DMS 273 (cell line): Measurements from ENCODE around the gene TENM4.

Source experiments
- DNase-seq: peaks from one replicate; lab custom pipeline; 2025; ENCODE audit not compliant: unreplicated experiment; lab: John Stamatoyannopoulos, UW

TENM4 gene

DNA sequence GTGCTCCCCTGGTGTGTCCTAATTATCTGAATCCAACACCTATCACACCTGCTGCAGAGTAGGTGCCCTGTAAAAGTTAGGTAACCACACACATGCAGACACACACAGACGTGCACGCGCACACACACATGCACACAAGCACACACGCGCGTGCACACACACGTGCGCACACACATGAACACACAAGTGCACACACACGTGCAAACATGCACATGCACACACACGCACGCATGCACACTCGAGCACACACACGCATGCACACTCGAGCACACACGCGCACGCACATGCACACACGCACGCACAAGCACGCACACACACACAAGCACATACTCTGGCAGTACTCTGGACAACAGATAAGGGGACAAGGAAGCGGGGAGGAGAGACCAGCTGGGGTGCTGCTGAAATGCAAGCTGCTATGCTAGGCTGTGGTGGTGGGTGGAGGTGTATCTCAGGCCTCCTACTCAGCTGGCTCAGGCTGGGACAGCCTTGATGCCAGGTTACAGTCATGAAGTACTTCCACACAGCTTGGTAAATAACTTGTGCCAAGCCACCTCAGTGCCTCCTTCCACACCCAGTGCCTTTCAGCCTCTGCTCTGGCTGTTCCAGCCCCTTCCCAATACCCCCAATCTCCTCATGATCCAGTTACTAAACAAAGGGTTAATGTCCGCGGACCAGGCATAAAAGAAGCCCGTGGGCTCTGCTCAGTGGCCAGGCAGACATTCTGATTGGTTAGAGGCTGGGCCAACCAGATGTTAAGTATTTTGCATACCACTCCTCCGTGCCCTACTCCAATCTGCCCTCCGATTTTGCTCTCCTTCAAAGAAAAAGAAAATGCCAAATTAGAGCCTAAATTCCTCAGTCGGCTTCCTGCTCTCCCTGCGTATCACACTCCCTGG is 374.1 kb downstream of the TENM4 start:
- no peak for DNase-seq

GRCh38 chr11:79062814-79063762 is 377.7 kb downstream of the TENM4 start:
- DNase-seq: peak; percentile 82

- no peak for DNase-seq
Measured at GRCh38 chr11:79060081-79060953, 380.5 kb downstream of the TENM4 start.

- no peak for DNase-seq
Measured at GRCh38 chr11:79059141-79059540, 381.7 kb downstream of the TENM4 start.

DNA sequence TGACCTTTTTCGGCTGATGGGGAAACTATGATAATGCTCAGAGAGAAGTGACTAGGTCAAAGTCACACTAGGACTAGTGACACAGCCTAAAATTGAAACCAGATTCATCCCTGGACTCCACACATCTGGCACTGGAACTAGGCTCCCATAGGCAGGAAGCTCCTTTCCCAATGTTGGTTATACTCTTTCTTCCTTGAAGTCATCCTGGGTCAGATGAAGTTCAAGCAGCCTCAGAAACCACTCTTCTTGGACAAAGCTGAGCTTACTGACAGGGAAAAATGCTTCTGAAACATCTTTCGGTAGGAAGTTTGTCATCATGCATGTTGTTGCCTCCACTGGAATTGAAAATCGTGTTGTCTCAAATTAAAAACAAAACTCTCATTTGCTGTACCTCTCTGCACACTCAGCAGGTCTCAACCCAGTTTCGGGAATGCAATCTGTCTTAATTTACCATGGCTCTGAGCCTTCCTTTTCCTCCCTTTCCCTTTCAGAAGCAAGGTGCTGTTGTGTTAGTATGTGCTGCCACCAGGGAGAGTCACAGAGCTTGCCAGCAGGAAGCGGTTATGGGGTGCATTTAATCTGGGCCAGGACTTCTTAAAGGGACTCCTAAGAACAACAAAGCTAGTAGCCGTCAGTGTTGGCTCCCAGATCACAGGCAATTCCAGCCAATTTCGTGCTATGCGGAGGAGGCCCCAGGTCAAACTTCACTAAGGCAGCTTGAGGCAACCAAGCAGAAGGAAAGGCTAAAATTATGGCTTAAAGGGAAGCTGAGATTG is 384.8 kb downstream of the TENM4 start:
- no peak for DNase-seq

- DNase-seq: no peak
Measured at GRCh38 chr11:79054636-79055035, 386.2 kb downstream of the TENM4 start.

- peak; percentile 32 for DNase-seq
Measured at GRCh38 chr11:79052544-79052943, 388.3 kb downstream of the TENM4 start.

DNA sequence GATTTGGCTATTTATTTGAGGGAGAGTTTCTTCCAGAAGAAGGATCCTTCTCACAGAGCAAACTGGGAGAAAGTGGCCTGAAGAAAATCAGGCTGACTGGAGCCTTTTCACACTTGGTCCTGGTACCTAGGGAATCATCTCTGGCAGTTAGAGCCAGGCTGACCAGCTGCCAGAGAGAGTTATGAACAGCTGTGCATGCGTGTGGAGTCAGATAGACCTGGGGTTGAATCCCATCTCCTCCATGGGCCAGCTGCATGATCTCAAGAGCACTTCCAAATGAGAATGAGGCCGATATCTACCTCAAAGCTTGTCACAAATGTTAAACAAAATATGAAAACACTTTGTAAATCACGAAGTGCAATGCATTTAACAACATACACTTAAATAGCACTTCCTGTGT is 390.0 kb downstream of the TENM4 start:
- DNase-seq: peak; percentile 78

DNA sequence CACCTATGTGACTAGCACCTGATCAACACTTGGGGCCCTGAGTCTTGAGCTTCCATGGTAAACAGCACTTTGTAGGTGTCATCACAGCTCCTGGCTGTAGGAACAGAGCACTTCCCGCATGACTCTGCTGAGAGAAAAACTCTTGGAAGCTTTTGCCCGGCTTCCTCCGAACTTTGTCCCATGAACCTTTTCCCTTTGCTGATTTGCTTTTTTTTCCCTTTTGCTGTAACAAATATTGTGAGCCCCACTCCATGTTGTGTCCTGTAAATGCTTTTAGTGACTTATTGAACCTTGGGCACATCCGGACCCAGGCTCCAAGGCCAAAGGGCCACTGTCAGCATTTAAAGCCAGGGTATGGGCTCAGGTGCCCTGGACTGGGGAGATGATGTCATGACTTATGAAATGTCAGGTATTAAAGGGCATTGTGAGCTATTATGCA is 391.1 kb downstream of the TENM4 start:
- DNase-seq: no peak

GRCh38 chr11:79047980-79048379 is 392.9 kb downstream of the TENM4 start:
- DNase-seq: no peak

GRCh38 chr11:79047321-79047720 is 393.5 kb downstream of the TENM4 start:
- peak; percentile 60 for DNase-seq

DNA sequence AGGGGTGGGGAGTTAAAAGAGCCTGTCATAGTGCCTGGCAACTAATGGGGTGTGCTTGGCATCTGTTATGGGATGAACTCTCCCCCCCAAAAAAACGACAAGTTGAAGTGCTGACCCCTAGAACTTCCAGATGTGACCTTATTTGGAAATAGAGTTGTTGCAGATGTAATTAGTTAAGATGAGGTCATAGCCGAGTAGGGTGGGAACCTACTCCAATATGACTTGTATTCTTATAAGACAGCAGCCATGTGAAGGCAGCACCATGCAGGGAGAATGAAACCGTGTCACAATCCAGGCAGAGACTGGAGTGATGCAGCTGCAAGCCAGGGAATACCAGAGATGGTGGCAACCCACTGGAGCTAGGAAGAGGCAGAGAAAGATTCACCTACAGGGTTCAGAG is 394.5 kb downstream of the TENM4 start:
- DNase-seq: peak; percentile 28

DNA sequence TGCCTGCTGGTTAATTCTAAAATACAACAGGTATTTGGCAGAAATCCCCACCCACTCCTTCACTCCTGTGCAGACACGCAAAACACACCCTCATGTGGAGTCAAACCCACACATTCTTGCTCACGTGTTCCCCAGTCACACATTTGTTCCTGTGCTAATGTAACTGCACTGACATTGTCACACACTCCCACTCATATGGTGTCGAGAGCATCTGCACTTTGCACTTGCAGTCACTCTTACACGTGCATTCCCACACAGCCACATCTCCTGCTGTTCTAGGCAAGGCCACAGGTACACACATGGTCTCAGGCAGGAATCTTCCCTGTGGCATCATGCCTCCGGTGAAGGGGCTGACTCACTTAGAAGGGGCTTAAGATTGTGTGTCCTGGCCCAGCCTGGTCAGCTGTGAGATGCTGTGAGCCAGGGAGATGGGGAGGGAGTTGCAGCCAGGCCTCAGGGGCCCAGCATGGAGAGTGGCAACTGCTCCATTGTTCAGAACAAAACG is 395.0 kb downstream of the TENM4 start:
- DNase-seq: no peak

DNA sequence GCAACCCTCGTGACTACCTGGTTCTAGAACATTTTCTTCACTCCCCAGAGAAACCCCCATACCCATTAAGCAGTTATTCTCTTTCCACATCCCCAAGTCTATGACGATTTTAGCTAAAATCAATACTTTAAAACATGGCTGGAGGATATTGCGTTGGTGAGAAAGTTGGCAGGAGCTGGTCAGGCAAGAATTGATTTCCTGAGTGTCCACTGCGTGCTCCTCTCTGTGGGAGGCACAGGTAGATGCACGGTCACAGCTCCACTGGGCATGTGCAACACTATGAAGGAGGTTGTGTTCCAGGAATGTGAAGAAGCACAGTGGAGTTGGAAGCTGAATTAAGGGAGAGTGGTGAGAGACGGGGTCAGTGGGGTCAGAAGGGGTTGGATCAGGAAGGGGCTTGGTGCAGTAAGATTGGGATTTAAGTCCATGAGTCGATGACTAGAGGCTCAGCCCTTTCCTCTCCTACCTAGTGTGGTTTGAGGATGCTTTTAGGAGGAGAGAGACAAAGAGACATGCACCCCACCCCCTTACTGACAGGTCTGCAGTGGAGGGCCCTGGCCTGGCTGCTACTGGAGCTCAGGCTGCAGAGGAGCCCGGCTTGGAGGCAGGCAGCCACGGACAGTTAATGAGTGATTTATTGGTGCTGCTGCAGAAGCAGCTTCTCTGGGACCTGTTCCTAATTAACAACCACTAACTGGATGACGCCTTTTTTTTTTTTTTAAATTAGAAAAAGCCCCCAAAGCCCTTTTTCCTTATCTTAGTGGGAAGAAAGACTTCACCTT is 395.6 kb downstream of the TENM4 start:
- DNase-seq: no peak

GRCh38 chr11:79044201-79044600 is 396.6 kb downstream of the TENM4 start:
- no peak for DNase-seq

DNA sequence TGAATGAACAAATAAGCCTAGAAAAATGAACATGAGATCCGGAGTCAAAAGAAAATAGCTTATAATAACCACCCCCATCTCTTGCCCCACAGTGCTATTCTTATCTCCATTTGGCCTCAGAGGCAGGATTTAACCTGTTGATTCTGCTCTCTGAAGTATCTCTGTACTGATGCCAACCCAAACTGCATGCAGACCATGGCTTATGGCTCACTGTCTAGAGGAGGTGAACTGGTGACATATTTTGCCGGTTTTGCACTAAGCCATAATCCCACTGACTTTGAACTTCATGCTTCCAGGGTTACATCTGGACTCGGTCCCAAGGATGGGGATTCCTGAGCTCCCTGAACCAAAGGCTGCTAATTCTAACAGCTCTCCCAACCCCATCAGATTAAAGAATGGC is 397.1 kb downstream of the TENM4 start:
- no peak for DNase-seq

GRCh38 chr11:79042824-79043223 is 398.0 kb downstream of the TENM4 start:
- DNase-seq: no peak

- peak; percentile 42 for DNase-seq
Measured at GRCh38 chr11:79040348-79040747, 400.5 kb downstream of the TENM4 start.

GRCh38 chr11:79039122-79039521 is 401.7 kb downstream of the TENM4 start:
- DNase-seq: peak; percentile 38
